HEK293 (cell line): ENCODE measurements around the gene NR1H3.

Experiments
- KLF1 ChIP-seq: fragments of 450-650 bp; formaldehyde crosslinking; IDR thresholded peaks from 2 replicates; pipeline ENCODE4 v1.5.1; 2016; ENCODE audit warnings: missing biosample characterization, missing genetic modification characterization
- OSR2 ChIP-seq: fragments of 450-650 bp; formaldehyde crosslinking; IDR thresholded peaks from 2 replicates; pipeline ENCODE4 v1.5.1; 2016; ENCODE audit warnings: missing biosample characterization, missing genetic modification characterization
- OVOL3 ChIP-seq: fragments of 450-650 bp; formaldehyde crosslinking; IDR thresholded peaks from 2 replicates; pipeline ENCODE4 v1.5.1; 2016; ENCODE audit warnings: missing biosample characterization, missing genetic modification characterization
- SCRT1 ChIP-seq: fragments of 450-650 bp; formaldehyde crosslinking; IDR thresholded peaks from 2 replicates; pipeline ENCODE4 v1.5.1; 2016; ENCODE audit warnings: missing biosample characterization, missing genetic modification characterization, borderline replicate concordance
- YY1 ChIP-seq: fragments of 450-650 bp; formaldehyde crosslinking; IDR thresholded peaks from 2 replicates; pipeline ENCODE4 v1.5.1; 2018; ENCODE audit warnings: missing biosample characterization, missing genetic modification characterization
- YY2 ChIP-seq: fragments of 450-650 bp; formaldehyde crosslinking; IDR thresholded peaks from 2 replicates; pipeline ENCODE4 v1.5.1; 2016; ENCODE audit warnings: missing biosample characterization, missing genetic modification characterization
- ZBTB17 ChIP-seq: fragments of 450-650 bp; formaldehyde crosslinking; IDR thresholded peaks from 2 replicates; pipeline ENCODE4 v1.5.1; 2016; ENCODE audit warnings: missing biosample characterization, missing genetic modification characterization
- ZFHX2 ChIP-seq: fragments of 450-650 bp; formaldehyde crosslinking; conservative IDR thresholded peaks from 2 replicates; pipeline ENCODE4 v1.5.1; 2016; ENCODE audit warnings: missing biosample characterization, missing genetic modification characterization
- ZNF114 ChIP-seq: fragments of 450-650 bp; formaldehyde crosslinking; IDR thresholded peaks from 2 replicates; pipeline ENCODE4 v1.5.0; 2017; ENCODE audit warnings: missing biosample characterization, missing genetic modification characterization
- ZNF138 ChIP-seq: fragments of 450-650 bp; formaldehyde crosslinking; IDR thresholded peaks from 2 replicates; pipeline ENCODE4 v1.5.1; 2016; ENCODE audit warnings: missing biosample characterization, missing genetic modification characterization, borderline replicate concordance
- ZNF146 ChIP-seq: fragments of 450-650 bp; formaldehyde crosslinking; IDR thresholded peaks from 2 replicates; pipeline ENCODE4 v1.5.1; 2016; ENCODE audit warnings: missing biosample characterization, missing genetic modification characterization
- ZNF155 ChIP-seq: fragments of 450-650 bp; formaldehyde crosslinking; IDR thresholded peaks from 2 replicates; pipeline ENCODE4 v1.5.1; 2016; ENCODE audit warnings: missing biosample characterization, missing genetic modification characterization
- ZNF175 ChIP-seq: fragments of 450-650 bp; formaldehyde crosslinking; IDR thresholded peaks from 2 replicates; pipeline ENCODE4 v1.5.1; 2016; ENCODE audit warnings: missing biosample characterization, missing genetic modification characterization
- ZNF239 ChIP-seq: fragments of 450-650 bp; formaldehyde crosslinking; IDR thresholded peaks from 2 replicates; pipeline ENCODE4 v1.5.1; 2016; ENCODE audit warnings: missing biosample characterization, missing genetic modification characterization
- ZNF280D ChIP-seq: fragments of 450-650 bp; formaldehyde crosslinking; IDR thresholded peaks from 2 replicates; pipeline ENCODE4 v1.5.1; 2016; ENCODE audit warnings: missing biosample characterization, missing genetic modification characterization
- ZNF311 ChIP-seq: fragments of 450-650 bp; formaldehyde crosslinking; IDR thresholded peaks from 2 replicates; pipeline ENCODE4 v1.5.1; 2017; ENCODE audit warnings: missing biosample characterization, missing genetic modification characterization, borderline replicate concordance
- ZNF548 ChIP-seq: fragments of 450-650 bp; formaldehyde crosslinking; IDR thresholded peaks from 2 replicates; pipeline ENCODE4 v1.5.1; 2016; ENCODE audit warnings: missing biosample characterization, missing genetic modification characterization
- ZNF561 ChIP-seq: fragments of 450-650 bp; IDR thresholded peaks from 2 replicates; pipeline ENCODE4 v1.5.1; 2018; ENCODE audit warnings: missing biosample characterization, missing genetic modification characterization, borderline replicate concordance
- ZNF639 ChIP-seq: fragments of 450-650 bp; formaldehyde crosslinking; IDR thresholded peaks from 2 replicates; pipeline ENCODE4 v1.5.1; 2016; ENCODE audit warnings: missing biosample characterization, missing genetic modification characterization
- ZNF654 ChIP-seq: fragments of 450-650 bp; formaldehyde crosslinking; IDR thresholded peaks from 2 replicates; pipeline ENCODE4 v1.5.1; 2016; ENCODE audit warnings: low read depth, missing biosample characterization, missing genetic modification characterization
- ZNF701 ChIP-seq: fragments of 450-650 bp; formaldehyde crosslinking; IDR thresholded peaks from 2 replicates; pipeline ENCODE4 v1.5.1; 2016; ENCODE audit warnings: missing biosample characterization, missing genetic modification characterization
- ZNF76 ChIP-seq: fragments of 450-650 bp; formaldehyde crosslinking; IDR thresholded peaks from 2 replicates; pipeline ENCODE4; 2016; ENCODE audit warnings: low read depth, missing biosample characterization, missing genetic modification characterization, borderline replicate concordance
- TF ChIP-seq, protein P1 (sequence below): fragments of 450-650 bp; formaldehyde crosslinking; IDR thresholded peaks from 2 replicates; pipeline ENCODE4 v1.5.1; 2016; ENCODE audit warnings: missing biosample characterization, missing genetic modification characterization
- TF ChIP-seq, protein P2 (sequence below): fragments of 450-650 bp; formaldehyde crosslinking; IDR thresholded peaks from 2 replicates; pipeline ENCODE4 v1.5.1; 2016; ENCODE audit warnings: missing biosample characterization, missing genetic modification characterization
- TF ChIP-seq, protein P3 (sequence below): fragments of 450-650 bp; IDR thresholded peaks from 2 replicates; pipeline ENCODE4 v1.5.1; 2018; ENCODE audit warnings: missing biosample characterization, missing genetic modification characterization

The NR1H3 gene

DNA sequence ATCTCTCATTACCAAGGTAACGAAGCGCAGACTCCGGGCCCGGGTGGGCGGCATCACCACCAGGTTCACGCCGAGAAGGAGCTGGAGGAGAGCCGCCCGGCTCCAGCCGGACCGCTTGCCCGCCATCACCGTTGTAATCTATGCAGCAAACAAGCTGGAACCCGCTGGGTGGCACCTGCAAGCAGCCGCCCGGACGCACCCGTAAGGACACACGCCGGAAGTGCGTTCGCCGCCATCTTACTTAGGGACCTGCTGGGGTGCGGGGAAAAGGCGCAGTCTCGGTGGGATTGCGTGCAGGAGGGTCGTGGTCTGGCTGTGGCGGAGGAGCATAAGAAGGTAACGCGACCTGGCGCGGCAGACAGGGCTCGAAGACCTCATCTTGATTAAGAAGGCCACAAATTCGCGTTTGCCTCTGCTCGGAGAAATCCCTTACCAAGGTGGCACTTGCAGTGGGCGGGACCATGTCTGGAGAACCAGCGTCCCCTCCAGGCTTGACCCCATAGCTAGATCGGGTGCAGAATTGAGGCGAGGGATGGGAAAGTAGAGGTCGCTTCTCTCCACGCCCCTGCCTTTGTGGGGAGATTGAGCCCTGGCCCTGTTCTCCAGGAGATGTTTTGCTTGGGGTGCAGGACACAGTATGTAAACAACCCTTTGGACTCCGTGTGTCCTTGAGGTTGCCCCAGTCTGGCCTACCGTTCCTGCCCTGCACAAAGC, 9.0 kb upstream of the NR1H3 start, which contains the start of gene ACP2 (continued):
- TF ChIP-seq ZNF639 (peak; percentile 90), ZNF155 (tag by site-specific recombination) (no peak), ZNF175 (tag by site-specific recombination) (no peak), ZFHX2 (peak; percentile 80), OSR2 (no peak), ZBTB17 (peak; percentile 96), ZNF548 (tag by site-specific recombination) (no peak), SCRT1 (tag by site-specific recombination) (0 out of 2 replicates have a peak, but pooled peaks have one; percentile 53), ZNF311 (no peak), ZNF654 (tag by site-specific recombination) (0 out of 2 replicates have a peak, but pooled peaks have one; percentile 6), OVOL3 (tag by site-specific recombination) (peak; percentile 21; the same call in 1 of the 2 replicates), ZNF146 (tag by site-specific recombination) (peak; percentile 18; the same call in 1 of the 2 replicates), ZNF701 (tag by site-specific recombination) (no peak), YY1 (peak; percentile 100), KLF1 (peak; percentile 67), ZNF561 (tag by site-specific recombination) (peak; percentile 93), YY2 (tag by site-specific recombination) (peak; percentile 99), ZNF239 (peak; percentile 39; the same call in 1 of the 2 replicates), ZNF76 (tag by site-specific recombination) (peak; percentile 92), ZNF280D (tag by site-specific recombination) (peak; percentile 35; the same call in 1 of the 2 replicates), ZNF114 (tag by site-specific recombination) (no peak), ZNF138 (no peak)
- TF ChIP-seq, protein P1, sequence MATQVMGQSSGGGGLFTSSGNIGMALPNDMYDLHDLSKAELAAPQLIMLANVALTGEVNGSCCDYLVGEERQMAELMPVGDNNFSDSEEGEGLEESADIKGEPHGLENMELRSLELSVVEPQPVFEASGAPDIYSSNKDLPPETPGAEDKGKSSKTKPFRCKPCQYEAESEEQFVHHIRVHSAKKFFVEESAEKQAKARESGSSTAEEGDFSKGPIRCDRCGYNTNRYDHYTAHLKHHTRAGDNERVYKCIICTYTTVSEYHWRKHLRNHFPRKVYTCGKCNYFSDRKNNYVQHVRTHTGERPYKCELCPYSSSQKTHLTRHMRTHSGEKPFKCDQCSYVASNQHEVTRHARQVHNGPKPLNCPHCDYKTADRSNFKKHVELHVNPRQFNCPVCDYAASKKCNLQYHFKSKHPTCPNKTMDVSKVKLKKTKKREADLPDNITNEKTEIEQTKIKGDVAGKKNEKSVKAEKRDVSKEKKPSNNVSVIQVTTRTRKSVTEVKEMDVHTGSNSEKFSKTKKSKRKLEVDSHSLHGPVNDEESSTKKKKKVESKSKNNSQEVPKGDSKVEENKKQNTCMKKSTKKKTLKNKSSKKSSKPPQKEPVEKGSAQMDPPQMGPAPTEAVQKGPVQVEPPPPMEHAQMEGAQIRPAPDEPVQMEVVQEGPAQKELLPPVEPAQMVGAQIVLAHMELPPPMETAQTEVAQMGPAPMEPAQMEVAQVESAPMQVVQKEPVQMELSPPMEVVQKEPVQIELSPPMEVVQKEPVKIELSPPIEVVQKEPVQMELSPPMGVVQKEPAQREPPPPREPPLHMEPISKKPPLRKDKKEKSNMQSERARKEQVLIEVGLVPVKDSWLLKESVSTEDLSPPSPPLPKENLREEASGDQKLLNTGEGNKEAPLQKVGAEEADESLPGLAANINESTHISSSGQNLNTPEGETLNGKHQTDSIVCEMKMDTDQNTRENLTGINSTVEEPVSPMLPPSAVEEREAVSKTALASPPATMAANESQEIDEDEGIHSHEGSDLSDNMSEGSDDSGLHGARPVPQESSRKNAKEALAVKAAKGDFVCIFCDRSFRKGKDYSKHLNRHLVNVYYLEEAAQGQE (tag by site-specific recombination) = peak; percentile 58
- TF ChIP-seq, protein P2, sequence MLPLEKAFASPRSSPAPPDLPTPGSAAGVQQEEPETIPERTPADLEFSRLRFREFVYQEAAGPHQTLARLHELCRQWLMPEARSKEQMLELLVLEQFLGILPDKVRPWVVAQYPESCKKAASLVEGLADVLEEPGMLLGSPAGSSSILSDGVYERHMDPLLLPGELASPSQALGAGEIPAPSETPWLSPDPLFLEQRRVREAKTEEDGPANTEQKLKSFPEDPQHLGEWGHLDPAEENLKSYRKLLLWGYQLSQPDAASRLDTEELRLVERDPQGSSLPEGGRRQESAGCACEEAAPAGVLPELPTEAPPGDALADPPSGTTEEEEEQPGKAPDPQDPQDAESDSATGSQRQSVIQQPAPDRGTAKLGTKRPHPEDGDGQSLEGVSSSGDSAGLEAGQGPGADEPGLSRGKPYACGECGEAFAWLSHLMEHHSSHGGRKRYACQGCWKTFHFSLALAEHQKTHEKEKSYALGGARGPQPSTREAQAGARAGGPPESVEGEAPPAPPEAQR = peak; percentile 59; the same call in 1 of the 2 replicates
- TF ChIP-seq, protein P3, sequence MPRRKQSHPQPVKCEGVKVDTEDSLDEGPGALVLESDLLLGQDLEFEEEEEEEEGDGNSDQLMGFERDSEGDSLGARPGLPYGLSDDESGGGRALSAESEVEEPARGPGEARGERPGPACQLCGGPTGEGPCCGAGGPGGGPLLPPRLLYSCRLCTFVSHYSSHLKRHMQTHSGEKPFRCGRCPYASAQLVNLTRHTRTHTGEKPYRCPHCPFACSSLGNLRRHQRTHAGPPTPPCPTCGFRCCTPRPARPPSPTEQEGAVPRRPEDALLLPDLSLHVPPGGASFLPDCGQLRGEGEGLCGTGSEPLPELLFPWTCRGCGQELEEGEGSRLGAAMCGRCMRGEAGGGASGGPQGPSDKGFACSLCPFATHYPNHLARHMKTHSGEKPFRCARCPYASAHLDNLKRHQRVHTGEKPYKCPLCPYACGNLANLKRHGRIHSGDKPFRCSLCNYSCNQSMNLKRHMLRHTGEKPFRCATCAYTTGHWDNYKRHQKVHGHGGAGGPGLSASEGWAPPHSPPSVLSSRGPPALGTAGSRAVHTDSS (tag by site-specific recombination) = peak; percentile 48; the same call in 1 of the 2 replicates
